Psoas muscle (tissue), 8 donors: ENCODE measurements around the gene MAP3K5. TPM values are rescaled to one million over a fixed set of nuclear protein-coding genes. Genes with fewer than 3 reads are reported as not detected.

Source experiments
- ATAC-seq, 4 donors: fragments of 200-7000 bp; cut with Tn5 transposase; one replicate each; pipeline ENCODE4 v1.9.1; 2020; ENCODE audit warnings: moderate library complexity in 3 of 4, mild to moderate bottlenecking in 2 of 4
- DNase-seq, 2 donors: peaks; one replicate each; pipeline ENCODE4 v3.0.0-alpha.2; 2020
- H3K27ac ChIP-seq: fragments of 200-600 bp; one replicate; pipeline ENCODE4 v1.8.0; 2022
- H3K27me3 ChIP-seq, 3 donors: fragments of 200-600 bp in 1 of 3; one replicate each; pipeline versions ENCODE4 v1.6.1 to v1.8.0; 2013 to 2022; ENCODE audit warnings: low read length in 2 of 3, mild to moderate bottlenecking in 2 of 3, moderate library complexity in 1 of 3; ENCODE audit not compliant: insufficient read depth in 3 of 3
- H3K36me3 ChIP-seq, 2 donors: fragments of 200-600 bp in 1 of 2; one replicate each; pipeline versions ENCODE4 v1.6.1 to v1.8.0; 2013 to 2022; ENCODE audit warnings: low read depth in 1 of 2, mild to moderate bottlenecking in 1 of 2, moderate library complexity in 1 of 2; ENCODE audit not compliant: insufficient read depth in 1 of 2
- H3K4me1 ChIP-seq: fragments of 200-600 bp; one replicate; pipeline ENCODE4 v1.8.0; 2022
- H3K4me3 ChIP-seq: fragments of 200-600 bp; one replicate; pipeline ENCODE4 v1.8.0; 2022; ENCODE audit warnings: mild to moderate bottlenecking
- H3K9me3 ChIP-seq: fragments of 200-600 bp; one replicate; pipeline ENCODE4 v1.8.0; 2022
- WGBS, 3 donors: extraction: QIAGEN DNeasy Blood & Tissue Kit; methylation state at CpG; one replicate each; pipeline versions ENCODE4 v1.1.6 to v1.1.7; 2013; 5-methylcytosine and 5-hydroxymethylcytosine counted together
- intact Hi-C, 2 donors: fragments of 100-400 bp; cut with DNase I; formaldehyde crosslinking; loops; one replicate each; pipeline versions ENCODE4 v1.11.0 to v1.14.2; 2022
- polyA plus RNA-seq, 3 donors: library from polyadenylated mRNA; stranded (reverse); fragments of 200-250 nt; gene quantifications; one replicate each; pipeline ENCODE4 v1.2.3, GENCODE V29; 2013
- total RNA-seq, 4 donors: library from RNA; stranded (reverse); fragmentation: NEBNext Ultra II Directional in 2 of 4; extraction: Animal tissue kit (Norgen Biotek cat#: 25700) in 2 of 4; gene quantifications; one replicate each; pipeline versions ENCODE4 v1.2.1 to v1.2.4, GENCODE V29; 2021 to 2023
- TF ChIP-seq, protein P1 (sequence below): fragments of 200-600 bp; IDR thresholded peaks from one replicate; pipeline ENCODE4 v1.8.0; 2022; ENCODE audit warnings: antibody characterized with exemption
- donor health status: healthy with polysubstance abuse.
- donor health status: DM: no; HTN: no; CAD: no; lungs with moderate emphysema.
- donor health status: Bipolar disorder and iron deficiency.
- donor health status: healthy.
- donor health status: DM: yes; HTN: yes; CAD: no.
- donor health status: DM: no; HTN: no; CAD: no.
- donor health status: DM: no; HTN: no; CAD: no.
- donor health status: DM: yes; HTN: yes; CAD: no.

The MAP3K5 gene
- total and polyA plus RNA-seq, 7 donors, result 0.91 to 8.3 (median 3.8) TPM

- Histone ChIP-seq H3K36me3 (peaks cover 0 to 29% of the 10 kb centered on the region in 2 donors), H3K9me3 (no peaks in the 10 kb centered on the region)
- peak in 2 of 4 donors; percentile 55 to 77 for ATAC-seq
Measured at GRCh38 chr6:136582711-136583471, 209.4 kb downstream of the MAP3K5 start.

GRCh38 chr6:136579800-136580199 lies 212.5 kb downstream of the MAP3K5 start:
- DNase-seq (no peak), ATAC-seq (no peak)
- H3K9me3 ChIP-seq, result no peaks in the 10 kb centered on the region
- H3K4me3 ChIP-seq, result no peak overlapping the region
- H3K27me3 ChIP-seq, result no peaks in the 10 kb centered on the region
- H3K27ac ChIP-seq, result no peak overlapping the region
- intact Hi-C loops, result loop anchor here in 1 of 2 donors (5.0 to 10.0 kb wide), 2 partner anchors 213 to 1065 kb away; partner anchors contain the start of gene MAP3K5
- H3K4me1 ChIP-seq, result peaks cover 5% of the 10 kb centered on the region
- 87 to 91% (median 88%) methylated on average over 2 of the region's 2 CpGs for WGBS, 3 donors
- TF ChIP-seq, protein P1, sequence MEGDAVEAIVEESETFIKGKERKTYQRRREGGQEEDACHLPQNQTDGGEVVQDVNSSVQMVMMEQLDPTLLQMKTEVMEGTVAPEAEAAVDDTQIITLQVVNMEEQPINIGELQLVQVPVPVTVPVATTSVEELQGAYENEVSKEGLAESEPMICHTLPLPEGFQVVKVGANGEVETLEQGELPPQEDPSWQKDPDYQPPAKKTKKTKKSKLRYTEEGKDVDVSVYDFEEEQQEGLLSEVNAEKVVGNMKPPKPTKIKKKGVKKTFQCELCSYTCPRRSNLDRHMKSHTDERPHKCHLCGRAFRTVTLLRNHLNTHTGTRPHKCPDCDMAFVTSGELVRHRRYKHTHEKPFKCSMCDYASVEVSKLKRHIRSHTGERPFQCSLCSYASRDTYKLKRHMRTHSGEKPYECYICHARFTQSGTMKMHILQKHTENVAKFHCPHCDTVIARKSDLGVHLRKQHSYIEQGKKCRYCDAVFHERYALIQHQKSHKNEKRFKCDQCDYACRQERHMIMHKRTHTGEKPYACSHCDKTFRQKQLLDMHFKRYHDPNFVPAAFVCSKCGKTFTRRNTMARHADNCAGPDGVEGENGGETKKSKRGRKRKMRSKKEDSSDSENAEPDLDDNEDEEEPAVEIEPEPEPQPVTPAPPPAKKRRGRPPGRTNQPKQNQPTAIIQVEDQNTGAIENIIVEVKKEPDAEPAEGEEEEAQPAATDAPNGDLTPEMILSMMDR, result no peak
- peaks cover 0 to 40% of the 10 kb centered on the region in 2 donors for H3K36me3 ChIP-seq

More at GRCh38 chr6:136582711-136583471, 209.4 kb downstream of the MAP3K5 start:
- Histone ChIP-seq H3K27ac (peak overlapping the region; percentile 60), H3K27me3 (no peaks in the 10 kb centered on the region), H3K4me1 (peaks cover 25% of the 10 kb centered on the region), H3K4me3 (peak overlapping the region; percentile 16)
- WGBS, 3 donors, result 27 to 32% (median 28%) methylated on average over 3 of the region's 3 CpGs
- TF ChIP-seq, protein P1, result peak; percentile 65
- intact Hi-C loops, result loop anchor here (2.0 to 10.0 kb wide), 3 partner anchors 209 to 1062 kb away; partner anchors contain the start of gene MAP3K5 (in 2 of the 2)
- DNase-seq, result no peak

DNA sequence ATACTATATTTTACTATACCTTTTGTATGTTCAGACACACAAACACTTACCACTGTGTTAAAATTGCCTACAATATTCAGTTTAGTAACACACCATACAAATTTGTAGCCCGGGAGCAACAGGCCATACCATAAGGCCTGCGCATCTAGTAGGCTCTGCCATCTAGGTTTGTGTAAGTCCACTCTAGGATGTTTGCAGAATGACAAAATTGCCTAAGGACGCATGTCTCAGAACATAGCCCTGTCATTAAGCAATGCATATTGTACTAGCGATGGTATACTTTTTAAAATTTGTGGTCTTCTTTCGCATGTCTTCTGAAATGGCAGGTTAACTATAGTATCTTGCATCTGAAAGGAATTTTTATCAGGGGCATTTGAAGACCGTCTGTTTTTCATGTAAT lies 215.5 kb downstream of the MAP3K5 start:
- Histone ChIP-seq H3K9me3 (no peaks in the 10 kb centered on the region), H3K4me1 (no peaks in the 10 kb centered on the region), H3K27ac (no peak overlapping the region), H3K27me3 (no peaks in the 10 kb centered on the region), H3K36me3 (peaks cover 0 to 40% of the 10 kb centered on the region in 2 donors), H3K4me3 (no peak overlapping the region)
- TF ChIP-seq, protein P1, result no peak
- ATAC-seq, result no peak
- 89 to 97% (median 92%) methylated on average over 6 of the region's 6 CpGs for WGBS, 3 donors
- DNase-seq, result no peak
- intact Hi-C loops, result no loop called here

DNA sequence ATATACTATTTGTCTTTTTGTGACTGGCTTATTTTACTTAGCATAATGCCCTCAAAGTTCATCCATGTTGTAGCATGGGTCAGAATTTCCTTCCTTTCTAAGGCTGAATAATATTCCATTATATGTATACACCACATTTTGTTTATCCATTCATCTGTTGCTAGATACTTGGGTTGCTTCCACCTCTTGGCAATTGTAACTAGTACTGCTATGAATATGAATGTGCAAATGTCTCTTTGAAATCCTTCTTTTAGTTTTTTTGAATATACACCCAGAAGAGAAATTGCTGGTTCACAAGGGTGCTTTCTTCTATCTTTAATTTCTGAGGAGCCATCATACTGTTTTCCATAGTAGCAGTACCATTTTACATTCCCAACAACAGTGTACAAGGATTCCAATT lies 220.8 kb downstream of the MAP3K5 start:
- H3K9me3 ChIP-seq, result peaks cover 6% of the 10 kb centered on the region
- no peaks in the 10 kb centered on the region for H3K4me1 ChIP-seq
- H3K27ac ChIP-seq, result no peak overlapping the region
- no peak overlapping the region for H3K4me3 ChIP-seq
- intact Hi-C loops, result no loop called here
- TF ChIP-seq, protein P1, result no peak
- ATAC-seq, result no peak
- DNase-seq, result no peak
- H3K36me3 ChIP-seq, result peaks cover 0 to 11% of the 10 kb centered on the region in 2 donors
- H3K27me3 ChIP-seq, result no peaks in the 10 kb centered on the region
